PFSK-1 (cell line): ENCODE measurements around the gene INVS.

Experiments used
- TAF1 ChIP-seq: IDR thresholded peaks from 2 replicates; pipeline ENCODE4 v1.6.1; 2012; ENCODE audit warnings: low read length, control low read depth, borderline replicate concordance; ENCODE audit not compliant: insufficient read depth
- TF ChIP-seq, protein P1 (sequence below), 2 experiments: IDR thresholded peaks; 2 replicates each; pipeline versions ENCODE4 v1.6.1 to v1.8.0; 2011 to 2012; ENCODE audit warnings: low read depth in 2 of 2, low read length in 2 of 2, control low read depth in 1 of 2, inconsistent platforms in 1 of 2, mild to moderate bottlenecking in 1 of 2, moderate library complexity in 1 of 2; ENCODE audit not compliant: insufficient read depth in 1 of 2

DNA sequence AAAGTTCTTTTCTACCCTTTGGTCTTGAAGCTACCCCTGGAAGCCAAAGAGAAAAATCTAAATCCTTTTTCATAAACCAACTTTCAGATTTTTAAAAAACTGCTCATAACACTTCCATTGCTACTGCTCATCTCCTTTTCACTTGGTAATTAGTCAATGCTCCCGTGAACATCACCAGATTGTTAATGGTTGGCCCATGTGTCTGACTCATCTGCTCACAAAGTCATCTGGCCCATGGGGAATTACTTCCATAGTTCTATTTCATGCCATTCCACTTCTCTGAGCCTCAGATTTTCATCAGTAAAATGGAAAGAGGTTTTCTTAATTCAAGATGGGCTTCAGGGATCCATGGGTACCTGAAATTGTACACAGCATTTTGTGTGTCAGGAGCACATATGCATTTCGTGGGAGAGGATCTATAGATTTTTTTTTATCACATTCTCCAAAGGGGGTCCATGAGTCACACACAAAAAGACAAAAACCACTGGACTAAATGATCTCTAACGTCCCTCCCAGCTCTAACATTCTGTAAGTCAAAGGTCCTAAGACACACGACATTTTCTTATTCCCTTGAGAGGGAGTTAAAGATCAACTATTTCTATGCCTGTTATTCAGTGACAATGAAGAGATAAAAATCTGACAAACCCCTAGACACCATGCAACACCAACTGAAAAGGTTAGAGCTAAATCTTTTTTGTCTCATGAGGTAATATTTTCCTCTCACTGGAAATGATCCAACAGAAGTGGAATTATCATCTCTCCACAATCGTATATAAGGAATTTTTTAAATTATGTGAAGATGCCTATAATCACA lies 178.3 kb downstream of the INVS start:
- TF ChIP-seq TAF1: no peak
- TF ChIP-seq, protein P1, sequence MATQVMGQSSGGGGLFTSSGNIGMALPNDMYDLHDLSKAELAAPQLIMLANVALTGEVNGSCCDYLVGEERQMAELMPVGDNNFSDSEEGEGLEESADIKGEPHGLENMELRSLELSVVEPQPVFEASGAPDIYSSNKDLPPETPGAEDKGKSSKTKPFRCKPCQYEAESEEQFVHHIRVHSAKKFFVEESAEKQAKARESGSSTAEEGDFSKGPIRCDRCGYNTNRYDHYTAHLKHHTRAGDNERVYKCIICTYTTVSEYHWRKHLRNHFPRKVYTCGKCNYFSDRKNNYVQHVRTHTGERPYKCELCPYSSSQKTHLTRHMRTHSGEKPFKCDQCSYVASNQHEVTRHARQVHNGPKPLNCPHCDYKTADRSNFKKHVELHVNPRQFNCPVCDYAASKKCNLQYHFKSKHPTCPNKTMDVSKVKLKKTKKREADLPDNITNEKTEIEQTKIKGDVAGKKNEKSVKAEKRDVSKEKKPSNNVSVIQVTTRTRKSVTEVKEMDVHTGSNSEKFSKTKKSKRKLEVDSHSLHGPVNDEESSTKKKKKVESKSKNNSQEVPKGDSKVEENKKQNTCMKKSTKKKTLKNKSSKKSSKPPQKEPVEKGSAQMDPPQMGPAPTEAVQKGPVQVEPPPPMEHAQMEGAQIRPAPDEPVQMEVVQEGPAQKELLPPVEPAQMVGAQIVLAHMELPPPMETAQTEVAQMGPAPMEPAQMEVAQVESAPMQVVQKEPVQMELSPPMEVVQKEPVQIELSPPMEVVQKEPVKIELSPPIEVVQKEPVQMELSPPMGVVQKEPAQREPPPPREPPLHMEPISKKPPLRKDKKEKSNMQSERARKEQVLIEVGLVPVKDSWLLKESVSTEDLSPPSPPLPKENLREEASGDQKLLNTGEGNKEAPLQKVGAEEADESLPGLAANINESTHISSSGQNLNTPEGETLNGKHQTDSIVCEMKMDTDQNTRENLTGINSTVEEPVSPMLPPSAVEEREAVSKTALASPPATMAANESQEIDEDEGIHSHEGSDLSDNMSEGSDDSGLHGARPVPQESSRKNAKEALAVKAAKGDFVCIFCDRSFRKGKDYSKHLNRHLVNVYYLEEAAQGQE (IDR thresholded peaks at IDR 0.05; ENCODE audit: insufficient read depth in 1 of 2, low read depth in 2 of 2, low read length in 2 of 2): no peak
